OCI-LY7 (cell line): Measurements from ENCODE around the gene CNOT10. TPM values are rescaled to one million over a fixed set of nuclear protein-coding genes. Genes with fewer than 3 reads are reported as not detected.

Experiments used
- BruUV-seq: library from RNA; stranded (reverse); fragments of 400-500 nt; replicated peaks from 2 replicates; lab custom pipeline; 2021; lab: Mats Ljungman, UMichigan
- CTCF ChIA-PET: fragments of 300-600 bp; sonication (Branson Sonifier 250); formaldehyde crosslinking; loops from one replicate; lab custom pipeline; 2022; ENCODE audit warnings: antibody characterized with exemption; ENCODE audit not compliant: unreplicated experiment; lab: Charles Lee
- POLR2A ChIA-PET: fragments of 300-600 bp; sonication (Branson Sonifier 250); formaldehyde crosslinking; loops from one replicate; lab custom pipeline; 2022; ENCODE audit warnings: antibody characterized with exemption; lab: Charles Lee
- DNase-seq: peaks from one replicate; pipeline ENCODE4 v3.0.0-alpha.2; 2015; ENCODE audit warnings: low spot score
- H2AFZ ChIP-seq: fragments of 200-600 bp; sonication (generic), shearing (Covaris generic); 2 replicates; pipeline ENCODE4 v1.6.1; 2014; ENCODE audit warnings: mild to moderate bottlenecking, antibody characterized with exemption, low read length, moderate library complexity
- H3K27ac ChIP-seq: fragments of 200-600 bp; sonication (generic); 2 replicates; pipeline ENCODE4 v1.5.1; 2014; ENCODE audit warnings: mixed run types, low read depth, mild to moderate bottlenecking, moderate library complexity, low read length, inconsistent platforms; ENCODE audit not compliant: poor library complexity, severe bottlenecking
- H3K36me3 ChIP-seq: fragments of 200-600 bp; sonication (generic); 2 replicates; pipeline ENCODE4 v1.6.1; 2014; ENCODE audit warnings: mild to moderate bottlenecking, antibody characterized with exemption, low read length, moderate library complexity, mixed read lengths; ENCODE audit not compliant: insufficient read depth
- H3K4me1 ChIP-seq: fragments of 200-600 bp; sonication (generic); 2 replicates; pipeline ENCODE4 v1.5.1; 2014; ENCODE audit warnings: mild to moderate bottlenecking, low read length; ENCODE audit not compliant: insufficient read depth, poor library complexity, severe bottlenecking
- H3K4me2 ChIP-seq: fragments of 200-600 bp; sonication (generic); 2 replicates; pipeline ENCODE4 v1.6.1; 2014; ENCODE audit warnings: mild to moderate bottlenecking, low read length
- H3K4me3 ChIP-seq: fragments of 200-600 bp; sonication (generic); 2 replicates; pipeline ENCODE4 v1.5.1; 2014; ENCODE audit warnings: mild to moderate bottlenecking, low read depth, low read length; ENCODE audit not compliant: poor library complexity, severe bottlenecking
- H3K79me2 ChIP-seq: fragments of 200-600 bp; sonication (generic); 2 replicates; pipeline ENCODE4 v1.6.1; 2016; ENCODE audit warnings: low read depth, mild to moderate bottlenecking, low read length, moderate library complexity, mixed read lengths; ENCODE audit not compliant: insufficient read depth
- H3K9me2 ChIP-seq: fragments of 200-600 bp; sonication (generic); 2 replicates; pipeline ENCODE4 v1.6.1; 2016; ENCODE audit warnings: mild to moderate bottlenecking, low read length, mixed read lengths; ENCODE audit not compliant: insufficient read depth
- H3K9me3 ChIP-seq: fragments of 200-600 bp; sonication (generic); 2 replicates; pipeline ENCODE4 v1.6.1; 2014; ENCODE audit warnings: mild to moderate bottlenecking, mixed run types, low read length, mixed read lengths
- H4K20me1 ChIP-seq: fragments of 200-600 bp; sonication (generic); 2 replicates; pipeline ENCODE4 v1.6.1; 2014; ENCODE audit warnings: mild to moderate bottlenecking, antibody characterized with exemption, low read length, moderate library complexity, mixed read lengths; ENCODE audit not compliant: insufficient read depth
- EZH2phosphoT487 ChIP-seq: fragments of 200-600 bp; sonication (generic); IDR thresholded peaks from 2 replicates; pipeline ENCODE4 v1.6.1; 2018; ENCODE audit warnings: low read depth, borderline replicate concordance, mild to moderate bottlenecking, mixed run types, antibody characterized with exemption, low read length, moderate library complexity, mixed read lengths
- intact Hi-C: fragments of 100-400 bp; cut with micrococcal nuclease; formaldehyde crosslinking; loops from one replicate; pipeline ENCODE4 v1.10.0; 2022; ENCODE audit not compliant: unreplicated experiment
- total RNA-seq, 2 experiments: library from RNA; depleted of rRNA in 1 of 2; stranded (reverse); fragments of >200 nt in 1 of 2; shearing (Covaris generic) in 1 of 2; gene quantifications; 2 replicates each; pipeline ENCODE4 v1.2.3, GENCODE V29; 2014 to 2022
- TF ChIP-seq, protein P1 (sequence below): fragments of 200-600 bp; sonication (generic); conservative IDR thresholded peaks from 2 replicates; pipeline ENCODE4 v1.5.1; 2014; ENCODE audit warnings: mild to moderate bottlenecking, antibody characterized with exemption, low read length, moderate library complexity, mixed read lengths

CNOT10 gene
- total RNA-seq, 2 experiments from 2014 or later = 56.1 to 60.3 TPM

DNA sequence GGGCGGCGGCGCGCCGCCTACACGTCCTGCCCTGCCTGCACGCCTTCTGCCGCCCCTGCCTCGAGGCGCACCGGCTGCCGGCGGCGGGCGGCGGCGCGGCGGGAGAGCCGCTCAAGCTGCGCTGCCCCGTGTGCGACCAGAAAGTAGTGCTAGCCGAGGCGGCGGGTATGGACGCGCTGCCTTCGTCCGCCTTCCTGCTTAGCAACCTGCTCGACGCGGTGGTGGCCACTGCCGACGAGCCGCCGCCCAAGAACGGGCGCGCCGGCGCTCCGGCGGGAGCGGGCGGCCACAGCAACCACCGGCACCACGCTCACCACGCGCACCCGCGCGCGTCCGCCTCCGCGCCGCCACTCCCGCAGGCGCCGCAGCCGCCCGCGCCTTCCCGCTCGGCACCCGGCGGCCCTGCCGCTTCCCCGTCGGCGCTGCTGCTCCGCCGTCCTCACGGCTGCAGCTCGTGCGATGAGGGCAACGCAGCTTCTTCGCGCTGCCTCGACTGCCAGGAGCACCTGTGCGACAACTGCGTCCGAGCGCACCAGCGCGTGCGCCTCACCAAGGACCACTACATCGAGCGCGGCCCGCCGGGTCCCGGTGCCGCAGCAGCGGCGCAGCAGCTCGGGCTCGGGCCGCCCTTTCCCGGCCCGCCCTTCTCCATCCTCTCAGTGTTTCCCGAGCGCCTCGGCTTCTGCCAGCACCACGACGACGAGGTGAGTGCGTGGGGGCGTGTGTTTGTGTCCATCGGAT lies 133.4 kb downstream of the CNOT10 start:
- H3K9me3 ChIP-seq = no peaks in the 10 kb centered on the region
- H3K27ac ChIP-seq = no peak overlapping the region
- peaks cover 4% of the 10 kb centered on the region for H3K4me1 ChIP-seq
- H3K36me3 ChIP-seq = no peaks in the 10 kb centered on the region
- TF ChIP-seq EZH2phosphoT487 = no peak
- TF ChIP-seq, protein P1, sequence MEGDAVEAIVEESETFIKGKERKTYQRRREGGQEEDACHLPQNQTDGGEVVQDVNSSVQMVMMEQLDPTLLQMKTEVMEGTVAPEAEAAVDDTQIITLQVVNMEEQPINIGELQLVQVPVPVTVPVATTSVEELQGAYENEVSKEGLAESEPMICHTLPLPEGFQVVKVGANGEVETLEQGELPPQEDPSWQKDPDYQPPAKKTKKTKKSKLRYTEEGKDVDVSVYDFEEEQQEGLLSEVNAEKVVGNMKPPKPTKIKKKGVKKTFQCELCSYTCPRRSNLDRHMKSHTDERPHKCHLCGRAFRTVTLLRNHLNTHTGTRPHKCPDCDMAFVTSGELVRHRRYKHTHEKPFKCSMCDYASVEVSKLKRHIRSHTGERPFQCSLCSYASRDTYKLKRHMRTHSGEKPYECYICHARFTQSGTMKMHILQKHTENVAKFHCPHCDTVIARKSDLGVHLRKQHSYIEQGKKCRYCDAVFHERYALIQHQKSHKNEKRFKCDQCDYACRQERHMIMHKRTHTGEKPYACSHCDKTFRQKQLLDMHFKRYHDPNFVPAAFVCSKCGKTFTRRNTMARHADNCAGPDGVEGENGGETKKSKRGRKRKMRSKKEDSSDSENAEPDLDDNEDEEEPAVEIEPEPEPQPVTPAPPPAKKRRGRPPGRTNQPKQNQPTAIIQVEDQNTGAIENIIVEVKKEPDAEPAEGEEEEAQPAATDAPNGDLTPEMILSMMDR = no peak
- H3K4me2 ChIP-seq = no peak overlapping the region
- H4K20me1 ChIP-seq = no peaks in the 10 kb centered on the region
- no peak overlapping the region for H3K4me3 ChIP-seq
- no peaks in the 10 kb centered on the region for H3K79me2 ChIP-seq
- no peak overlapping the region for H2AFZ ChIP-seq
- no TSS peak for BruUV-seq
- H3K9me2 ChIP-seq = no peaks in the 10 kb centered on the region
- intact Hi-C loops = no loop called here
- POLR2A ChIA-PET = no interaction called here
- DNase-seq = no peak
- CTCF ChIA-PET = no interaction called here

DNA sequence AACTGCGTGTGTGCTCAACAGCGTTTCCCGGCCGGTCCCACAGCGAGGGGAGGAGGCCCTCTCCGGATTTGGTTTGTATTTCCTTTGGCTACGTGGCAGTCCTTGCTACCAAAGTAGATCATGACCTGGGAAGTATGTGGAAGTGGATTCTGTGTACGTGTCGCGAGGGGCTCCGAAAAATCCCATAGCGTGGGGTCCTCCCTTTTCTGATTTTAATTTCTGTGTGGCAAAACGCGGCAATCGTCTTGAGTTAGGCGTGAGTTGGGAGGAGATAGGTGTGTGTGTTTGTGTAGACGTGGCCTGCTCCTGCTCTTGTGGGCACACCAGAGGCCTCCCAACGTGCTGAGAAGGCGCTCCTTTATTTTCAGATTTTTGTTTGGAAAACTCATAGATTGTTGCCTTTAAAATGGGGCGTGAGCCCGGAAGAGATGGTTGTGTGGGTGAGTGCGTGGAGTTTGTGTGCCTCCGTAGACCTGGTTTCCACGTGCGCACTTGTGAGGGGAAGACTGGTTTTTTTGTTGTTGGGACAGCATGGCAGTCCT lies 134.1 kb downstream of the CNOT10 start:
- Histone ChIP-seq H3K79me2 (no peaks in the 10 kb centered on the region), H3K9me3 (no peaks in the 10 kb centered on the region), H3K4me2 (no peak overlapping the region), H3K4me3 (no peak overlapping the region), H3K36me3 (no peaks in the 10 kb centered on the region), H3K9me2 (no peaks in the 10 kb centered on the region), H2AFZ (no peak overlapping the region), H4K20me1 (no peaks in the 10 kb centered on the region), H3K4me1 (peaks cover 4% of the 10 kb centered on the region), H3K27ac (no peak overlapping the region)
- BruUV-seq = no TSS peak
- ChIA-PET CTCF (no interaction called here), POLR2A (no interaction called here)
- TF ChIP-seq EZH2phosphoT487 = no peak
- TF ChIP-seq, protein P1 = no peak
- intact Hi-C loops = no loop called here
- no peak for DNase-seq
